ENCODE results near the gene IST1.

IST1 gene

GRCh38 chr16:71920658-71921057 lies 25.3 kb downstream of the IST1 start:
- DNase-seq = no peak

DNA sequence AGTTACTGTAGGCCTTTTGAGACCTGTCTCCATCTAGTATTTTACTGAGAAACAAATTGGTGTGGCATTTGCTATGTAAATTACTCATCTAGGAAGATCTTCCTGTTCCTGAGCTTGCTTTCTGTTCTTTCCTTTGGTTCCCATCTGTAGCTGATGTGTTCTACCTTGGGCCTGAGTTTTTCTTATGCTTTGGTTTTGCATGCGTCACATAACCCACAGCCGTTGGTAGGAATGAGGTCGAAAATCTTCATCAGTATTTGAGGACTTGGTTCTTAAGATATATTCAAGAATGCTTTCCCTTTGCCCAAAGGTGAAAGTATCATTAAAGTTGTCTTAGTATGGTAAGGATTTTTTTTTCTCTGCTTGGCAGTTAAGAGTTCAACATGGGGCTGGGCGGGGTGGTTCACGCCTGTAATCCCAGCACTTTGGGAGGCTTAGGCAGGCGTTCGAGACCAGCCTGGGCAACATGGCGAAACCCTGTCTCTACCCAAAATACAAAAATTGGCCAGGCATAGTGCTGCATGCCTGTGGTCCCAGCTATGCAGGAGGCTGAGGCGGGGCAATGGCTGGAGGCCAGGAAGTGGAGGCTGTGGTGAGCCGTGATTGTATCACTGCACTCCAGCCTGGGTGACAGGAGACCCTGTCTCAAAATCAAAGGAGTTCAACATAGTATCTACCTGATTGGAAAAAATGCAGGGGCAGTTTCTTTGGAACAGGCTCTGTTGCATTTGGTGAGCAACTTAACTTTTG lies 28.8 kb downstream of the IST1 start:
- DNase-seq = no peak

- DNase-seq = no peak
These were observed 29.4 kb downstream of the IST1 start for GRCh38 chr16:71924710-71925109.

DNA sequence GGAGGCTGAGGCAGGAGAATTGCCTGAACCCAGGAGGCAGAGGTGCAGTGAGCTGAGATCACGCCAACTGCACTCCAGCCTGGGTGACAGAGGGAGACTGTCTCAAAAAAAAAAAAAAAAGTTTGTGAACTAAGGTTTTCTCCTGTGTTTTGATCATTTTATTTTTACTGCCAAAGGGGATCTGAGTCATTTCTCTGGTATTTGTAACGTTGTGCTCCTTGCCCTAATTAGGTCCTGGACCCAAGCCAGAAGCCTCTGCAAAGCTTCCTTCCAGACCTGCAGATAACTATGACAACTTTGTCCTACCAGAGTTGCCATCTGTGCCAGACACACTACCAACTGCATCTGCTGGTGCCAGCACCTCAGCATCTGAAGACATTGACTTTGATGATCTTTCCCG lies 32.1 kb downstream of the IST1 start:
- peak; percentile 53 for DNase-seq

DNA sequence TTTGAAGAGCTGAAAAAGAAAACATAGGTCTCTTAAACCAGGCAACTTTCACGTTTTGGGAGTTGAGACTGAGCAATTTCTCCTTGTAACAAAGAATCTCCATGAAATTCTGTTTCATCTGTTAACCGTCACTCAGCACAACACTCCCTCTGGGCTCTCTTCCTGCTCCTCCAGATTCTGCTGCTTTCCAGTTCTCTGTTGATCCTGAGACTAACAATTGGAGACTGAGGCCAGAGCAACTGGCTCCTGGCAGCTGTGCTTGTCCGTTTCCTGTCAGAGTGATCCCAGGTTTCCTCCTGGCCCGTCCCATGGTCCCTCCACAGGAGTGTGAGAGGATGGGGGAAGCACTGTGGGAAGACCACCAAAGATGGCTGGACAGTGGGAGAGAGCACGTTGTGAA lies 32.5 kb downstream of the IST1 start:
- no peak for DNase-seq

DNA sequence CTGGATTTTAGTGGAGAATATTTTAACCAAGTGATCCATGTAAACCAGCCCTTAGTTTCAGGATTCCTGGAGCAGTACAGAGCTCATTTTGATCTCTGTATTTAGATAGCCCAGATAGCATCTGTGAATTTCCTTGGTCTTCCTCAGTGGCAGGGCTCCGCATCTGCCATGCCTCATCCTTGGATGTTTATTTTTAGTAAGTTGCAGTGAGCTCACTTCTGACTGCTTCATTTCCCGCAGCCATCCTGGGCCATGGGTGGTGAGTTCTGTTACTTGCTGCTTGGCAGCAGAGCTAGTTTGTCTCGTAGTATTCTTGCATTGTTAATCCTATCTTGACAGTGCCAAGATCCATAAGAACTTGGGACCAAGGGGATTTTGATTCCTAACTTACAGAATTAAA lies 33.7 kb downstream of the IST1 start:
- no peak for DNase-seq

DNA sequence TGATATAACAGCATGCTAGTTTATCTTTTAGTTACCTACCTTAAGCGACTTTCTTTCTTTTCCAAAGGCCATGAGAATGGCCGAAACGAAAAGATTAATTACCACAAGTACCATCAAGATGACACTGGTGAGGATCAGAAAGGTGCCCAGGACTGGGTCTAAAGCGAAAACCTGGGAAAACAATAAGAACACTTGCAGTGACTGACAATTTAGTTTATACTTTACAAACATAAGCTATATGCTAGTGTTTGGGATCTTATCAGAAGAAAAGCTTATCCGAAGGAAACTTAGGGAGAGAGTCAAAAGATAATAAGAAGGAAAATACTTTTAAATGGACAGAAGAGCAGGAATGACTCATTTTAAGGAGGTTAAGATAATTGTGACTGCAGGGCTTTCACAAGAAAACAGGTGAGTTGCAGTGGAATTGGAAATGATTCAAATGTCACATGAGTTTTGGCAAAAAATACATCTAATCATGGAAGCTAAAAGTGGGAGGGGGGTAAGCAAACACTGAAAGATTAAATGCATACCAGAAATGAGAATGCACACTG lies 34.8 kb downstream of the IST1 start:
- no peak for DNase-seq

- DNase-seq = no peak
These were observed 35.7 kb downstream of the IST1 start for GRCh38 chr16:71931001-71931400.

- no peak for DNase-seq
These were observed 36.3 kb downstream of the IST1 start for GRCh38 chr16:71931599-71931998.

- no peak for DNase-seq
These were observed 37.7 kb downstream of the IST1 start for GRCh38 chr16:71933017-71933416.

DNA sequence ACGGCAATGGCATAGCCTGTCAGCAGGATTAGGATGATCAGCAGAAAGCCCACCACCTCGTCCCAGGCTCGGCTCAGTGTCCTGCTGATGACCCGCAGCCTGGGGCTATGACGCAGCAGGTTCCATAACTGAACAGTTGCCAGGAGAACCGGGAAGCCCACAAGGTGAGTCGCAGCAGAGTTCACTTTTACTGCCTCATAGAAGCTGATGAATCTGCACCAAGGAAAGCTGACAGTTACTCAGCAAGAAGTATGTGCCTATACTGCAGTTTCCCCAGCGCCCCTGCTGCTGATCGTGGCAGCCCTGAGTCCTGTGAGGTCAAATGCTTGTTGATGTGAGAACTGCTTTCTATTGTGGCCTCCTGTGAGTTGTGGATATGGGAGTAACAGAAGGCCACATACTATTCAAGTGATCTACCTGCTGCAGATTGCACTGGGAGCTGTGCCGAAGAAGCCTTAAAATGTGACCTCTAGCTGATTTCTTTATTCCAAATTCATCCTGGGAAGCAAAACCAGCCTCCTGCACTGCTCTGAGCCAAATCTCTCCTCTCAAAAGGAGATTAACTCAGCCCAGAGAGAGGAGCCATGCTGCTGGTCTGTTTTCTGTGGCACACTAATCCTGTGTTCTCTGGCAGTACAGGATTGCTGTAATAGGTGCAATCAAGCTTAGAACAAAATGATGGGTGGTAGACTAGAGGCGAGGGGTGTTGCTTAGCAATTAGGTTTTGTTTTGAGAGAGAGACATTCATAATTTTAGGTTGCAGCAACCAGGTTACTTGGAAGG lies 38.8 kb downstream of the IST1 start:
- no peak for DNase-seq

DNA sequence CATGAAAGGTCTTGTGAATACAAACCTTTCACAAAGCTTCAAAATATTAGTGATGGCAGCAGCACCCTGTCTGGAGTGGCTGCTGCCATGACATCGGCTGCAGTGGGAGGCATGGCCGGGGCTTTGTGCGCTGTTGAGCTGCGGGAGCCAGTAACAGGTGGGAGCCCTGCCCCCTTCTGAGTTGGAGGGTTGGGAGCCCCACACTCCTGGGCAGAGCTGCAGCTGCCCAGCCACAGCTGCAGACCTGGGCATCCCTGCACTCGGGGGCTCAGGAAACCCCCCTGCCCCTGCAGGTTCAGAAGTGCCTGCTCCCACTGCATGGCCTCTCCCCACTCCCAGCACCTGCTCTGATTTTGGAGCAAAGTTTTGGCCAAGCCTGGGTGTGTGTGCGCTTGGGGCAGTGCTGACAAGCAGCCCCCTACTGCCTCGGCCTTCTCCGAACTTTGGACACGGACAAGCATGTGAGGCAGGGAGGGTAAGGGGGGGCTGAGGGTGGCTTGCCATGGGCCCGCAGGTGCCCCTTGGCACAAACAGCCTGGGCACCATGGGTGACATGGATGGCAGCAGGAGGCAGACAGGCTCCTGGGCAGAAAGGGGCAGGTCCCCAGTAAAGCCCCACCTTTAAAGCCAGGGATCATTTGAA lies 42.7 kb downstream of the IST1 start:
- no peak for DNase-seq

DNA sequence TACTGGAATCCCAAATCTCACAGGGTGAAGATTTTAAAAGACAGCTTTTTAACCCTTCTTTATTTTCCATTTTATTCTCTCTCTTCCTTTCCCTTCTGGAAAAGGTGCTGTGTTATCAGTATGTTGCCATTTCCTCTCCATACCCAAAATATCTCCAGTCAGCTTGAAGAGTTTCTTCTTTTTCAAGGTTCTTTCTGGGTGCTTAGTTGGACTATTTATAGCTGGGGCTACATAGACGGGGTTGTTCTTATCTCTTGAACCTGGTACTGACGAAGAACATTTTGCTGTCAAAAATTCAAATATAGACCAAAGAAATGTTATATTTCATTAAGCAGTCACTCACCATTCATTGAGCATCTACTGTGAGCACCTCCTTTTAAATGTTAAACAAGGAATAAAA lies 48.6 kb downstream of the IST1 start:
- DNase-seq = no peak

- no peak for DNase-seq
These were observed 50.3 kb downstream of the IST1 start for GRCh38 chr16:71945616-71946015.

DNA sequence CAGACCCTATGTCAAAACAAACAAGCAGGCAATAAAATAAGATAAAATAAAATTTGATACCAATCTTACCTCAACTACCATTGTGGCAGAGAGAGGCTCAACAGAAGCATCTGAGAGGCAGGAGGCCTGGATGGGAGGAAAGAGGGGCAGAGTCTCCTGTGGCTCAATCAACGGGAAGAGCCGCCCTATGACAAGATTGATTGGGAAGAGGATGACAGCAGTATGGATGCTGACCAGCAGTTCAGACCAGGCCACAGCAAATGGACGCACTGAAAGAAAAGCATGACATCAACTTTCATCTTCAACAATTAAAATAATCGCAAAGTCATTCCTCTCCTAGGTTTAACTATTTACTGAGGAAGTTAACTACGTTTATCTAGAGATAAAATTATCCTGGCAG lies 57.5 kb downstream of the IST1 start:
- no peak for DNase-seq

DNA sequence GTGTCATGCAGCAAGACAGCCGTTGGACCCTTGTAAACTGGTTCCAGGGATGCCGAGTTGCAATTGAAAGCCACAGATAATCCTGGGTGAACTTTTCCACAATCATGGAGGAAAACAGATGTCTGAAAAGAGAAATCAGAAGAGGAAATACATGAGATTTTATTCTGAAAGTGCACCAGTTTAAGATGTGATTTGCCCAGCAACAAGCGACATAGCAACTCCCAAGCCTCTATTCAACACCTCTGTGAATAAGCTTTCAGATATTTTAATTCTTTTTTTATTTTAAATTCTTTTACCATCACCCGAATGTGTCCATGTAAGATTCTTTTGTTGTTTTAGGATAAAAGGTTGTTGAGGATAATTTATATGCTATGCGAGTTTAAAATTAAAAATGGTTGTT lies 58.8 kb downstream of the IST1 start:
- DNase-seq = no peak

DNA sequence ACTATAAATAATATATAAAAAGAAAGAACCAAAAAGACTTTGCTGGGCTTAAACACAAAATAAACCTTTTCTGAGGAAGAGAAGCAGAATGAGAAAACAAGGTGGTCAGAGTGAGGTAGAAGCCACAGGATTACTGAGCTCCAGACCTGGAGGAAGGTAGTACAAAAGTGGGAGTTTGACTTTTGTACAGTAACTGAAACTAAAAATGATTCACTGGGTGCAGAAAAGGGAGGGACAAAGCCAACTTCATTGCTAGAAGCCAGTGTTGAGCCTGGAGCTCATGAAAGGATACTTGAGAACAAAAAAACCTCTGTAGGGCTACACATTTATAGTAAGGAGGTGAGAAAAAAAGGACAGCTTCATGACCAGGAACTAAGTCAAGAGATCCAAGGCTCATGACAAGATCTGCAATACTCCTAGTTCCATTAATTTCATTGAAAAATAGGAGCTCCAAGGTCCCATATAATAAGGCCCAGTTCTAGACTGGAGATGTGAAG lies 59.4 kb downstream of the IST1 start:
- no peak for DNase-seq

- no peak for DNase-seq
These were observed 61.2 kb downstream of the IST1 start for GRCh38 chr16:71956486-71956885.

- DNase-seq = peak; percentile 63
These were observed 66.0 kb downstream of the IST1 start for GRCh38 chr16:71961066-71962039.

GRCh38 chr16:71963125-71963875 lies 68.0 kb downstream of the IST1 start:
- DNase-seq = no peak

GRCh38 chr16:71965223-71965622 lies 69.9 kb downstream of the IST1 start:
- no peak for DNase-seq

DNA sequence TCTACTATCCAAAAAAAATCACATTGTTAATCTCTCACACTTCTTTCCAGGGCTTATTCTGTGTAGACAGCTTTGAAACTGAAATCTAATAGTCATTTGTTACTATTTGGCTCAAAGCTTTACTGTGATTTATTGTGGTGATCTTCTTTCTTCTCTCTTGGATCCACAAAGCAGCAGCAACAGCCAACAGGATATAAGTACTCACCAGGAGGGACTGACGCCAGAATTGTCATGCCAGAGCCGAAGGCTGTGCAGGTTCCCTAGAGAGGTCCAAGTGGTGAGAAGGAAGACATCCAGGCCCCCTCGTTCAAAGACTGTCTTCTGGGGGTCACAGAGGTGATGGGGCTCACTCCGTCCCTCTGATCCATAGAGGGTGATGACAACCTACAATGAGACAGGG lies 71.6 kb downstream of the IST1 start:
- DNase-seq = no peak

Measured in DMS 273 treated with DMSO at 0.1 percent for 48 hours (cell line).